Measurements from ENCODE around the gene LIN37. TPM values are rescaled to one million over a fixed set of nuclear protein-coding genes. Genes with fewer than 3 reads are reported as not detected.

Gene LIN37
- total and polyA plus RNA-seq, 2 of the 13 experiments (the other 11 are each of a cell fraction or from before 2014, with no cell fraction given) = 6.3 to 8.7 TPM

GRCh38 chr19:35740423-35741202 is 7.8 kb upstream of the LIN37 start (continued):
- TF ChIP-seq GLMP (CRISPR knock-in tag; IDR thresholded peaks at IDR 0.05; ENCODE audit: borderline replicate concordance) (no peak), PREB (CRISPR knock-in tag; IDR thresholded peaks at IDR 0.05) (no peak), XRCC5 (optimal IDR thresholded peaks at IDR 0.05; ENCODE audit: low read length) (peak; percentile 44), SNAPC2 (CRISPR knock-in tag; IDR thresholded peaks at IDR 0.05) (peak; percentile 55; the same call in 1 of the 2 replicates), ZNF878 (CRISPR knock-in tag; IDR thresholded peaks at IDR 0.05) (no peak; the same call in 1 of the 2 replicates), ZHX1 (CRISPR knock-in tag; IDR thresholded peaks at IDR 0.05; ENCODE audit: low read depth) (0 out of 2 replicates have a peak, but pooled peaks have one; percentile 39), ZNF816 (CRISPR knock-in tag; IDR thresholded peaks at IDR 0.05; ENCODE audit: borderline replicate concordance) (no peak), MLLT10 (CRISPR knock-in tag; IDR thresholded peaks at IDR 0.05) (no peak), ZNF326 (CRISPR knock-in tag; IDR thresholded peaks at IDR 0.05; ENCODE audit: borderline replicate concordance) (no peak), FOXK1 (CRISPR knock-in tag; IDR thresholded peaks at IDR 0.05; ENCODE audit: borderline replicate concordance, low read depth) (peak; percentile 46; the same call in 1 of the 2 replicates), NAIF1 (CRISPR knock-in tag; IDR thresholded peaks at IDR 0.05; ENCODE audit: borderline replicate concordance) (0 out of 2 replicates have a peak, but pooled peaks have one; percentile 63), PITX1 (CRISPR knock-in tag; IDR thresholded peaks at IDR 0.05) (peak; percentile 50; the same call in 1 of the 2 replicates), NFKB2 (CRISPR knock-in tag; IDR thresholded peaks at IDR 0.05; ENCODE audit: borderline replicate concordance) (no peak), ZBTB1 (CRISPR knock-in tag; IDR thresholded peaks at IDR 0.05; ENCODE audit: borderline replicate concordance) (no peak), ZNF124 (CRISPR knock-in tag; IDR thresholded peaks at IDR 0.05) (no peak), IRF2 (CRISPR knock-in tag; IDR thresholded peaks at IDR 0.05) (peak; percentile 71), NONO (IDR thresholded peaks at IDR 0.05) (no peak), NONO (CRISPR knock-in tag; conservative IDR thresholded peaks at IDR 0.05) (peak; percentile 44; the same call in 1 of the 2 replicates), ETV5 (CRISPR knock-in tag; IDR thresholded peaks at IDR 0.05; ENCODE audit: borderline replicate concordance) (peak; percentile 60; the same call in 1 of the 2 replicates), TEF (CRISPR knock-in tag; IDR thresholded peaks at IDR 0.05) (no peak), POLR2G (IDR thresholded peaks at IDR 0.05; ENCODE audit: low read depth, low read length) (peak; percentile 88), TOPORS (CRISPR knock-in tag; IDR thresholded peaks at IDR 0.05) (no peak), ZNF549 (CRISPR knock-in tag; IDR thresholded peaks at IDR 0.05) (no peak), ZNF891 (CRISPR knock-in tag; IDR thresholded peaks at IDR 0.05) (peak; percentile 90)
